Neural progenitor cell (in vitro differentiated cells): ENCODE data around the gene DHRS3.

Source experiments
- EZH2 ChIP-seq: fragments of 200-600 bp; sonication (generic); IDR thresholded peaks from 2 replicates; pipeline ENCODE4 v1.6.1; 2017; ENCODE audit warnings: antibody characterized with exemption, mild to moderate bottlenecking, moderate library complexity
- EZH2phosphoT487 ChIP-seq: fragments of 200-600 bp; sonication (generic); IDR thresholded peaks from 2 replicates; pipeline ENCODE4 v1.6.1; 2017; ENCODE audit warnings: antibody characterized with exemption
- TF ChIP-seq, protein P1 (sequence below): fragments of 200-600 bp; sonication (generic); IDR thresholded peaks from 2 replicates; pipeline ENCODE4 v1.5.1; 2017; ENCODE audit warnings: antibody characterized with exemption, mild to moderate bottlenecking

DNA sequence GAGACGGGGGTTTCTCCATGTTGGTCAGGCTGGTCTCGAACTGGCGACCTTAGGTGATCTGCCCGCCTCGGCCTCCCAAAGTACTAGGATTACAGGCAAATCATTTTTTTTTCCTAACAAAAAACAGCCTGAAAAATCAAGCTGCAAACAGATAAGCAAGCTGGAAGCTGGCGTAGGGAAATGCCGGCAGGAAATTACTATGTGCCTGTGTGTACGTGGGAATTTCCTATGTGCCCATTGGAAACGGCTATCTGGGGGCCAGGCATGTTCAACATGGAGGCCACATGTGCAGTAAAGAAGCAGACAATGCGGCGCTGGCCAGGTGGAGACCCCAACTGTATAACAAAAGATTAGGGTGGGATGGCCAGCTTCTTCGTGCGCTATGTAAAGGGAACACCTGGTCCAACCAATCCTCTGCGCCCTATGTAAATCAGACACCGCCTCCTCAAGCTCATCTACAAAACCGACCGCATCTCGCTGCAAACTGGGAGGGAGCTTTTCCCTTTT lies 16.7 kb upstream of the DHRS3 start:
- TF ChIP-seq, protein P1, sequence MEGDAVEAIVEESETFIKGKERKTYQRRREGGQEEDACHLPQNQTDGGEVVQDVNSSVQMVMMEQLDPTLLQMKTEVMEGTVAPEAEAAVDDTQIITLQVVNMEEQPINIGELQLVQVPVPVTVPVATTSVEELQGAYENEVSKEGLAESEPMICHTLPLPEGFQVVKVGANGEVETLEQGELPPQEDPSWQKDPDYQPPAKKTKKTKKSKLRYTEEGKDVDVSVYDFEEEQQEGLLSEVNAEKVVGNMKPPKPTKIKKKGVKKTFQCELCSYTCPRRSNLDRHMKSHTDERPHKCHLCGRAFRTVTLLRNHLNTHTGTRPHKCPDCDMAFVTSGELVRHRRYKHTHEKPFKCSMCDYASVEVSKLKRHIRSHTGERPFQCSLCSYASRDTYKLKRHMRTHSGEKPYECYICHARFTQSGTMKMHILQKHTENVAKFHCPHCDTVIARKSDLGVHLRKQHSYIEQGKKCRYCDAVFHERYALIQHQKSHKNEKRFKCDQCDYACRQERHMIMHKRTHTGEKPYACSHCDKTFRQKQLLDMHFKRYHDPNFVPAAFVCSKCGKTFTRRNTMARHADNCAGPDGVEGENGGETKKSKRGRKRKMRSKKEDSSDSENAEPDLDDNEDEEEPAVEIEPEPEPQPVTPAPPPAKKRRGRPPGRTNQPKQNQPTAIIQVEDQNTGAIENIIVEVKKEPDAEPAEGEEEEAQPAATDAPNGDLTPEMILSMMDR: no peak
- no peak for TF ChIP-seq EZH2phosphoT487
- TF ChIP-seq EZH2: no peak
